Inflammatory macrophage treated with lipopolysaccharide for 1 hour (primary cell): ENCODE measurements around the gene VSIR.

ENCODE experiments used
- DNase-seq, 2 donors: peaks; one replicate each; pipeline ENCODE4 v3.0.0-alpha.2; 2020 to 2022

VSIR gene

DNA sequence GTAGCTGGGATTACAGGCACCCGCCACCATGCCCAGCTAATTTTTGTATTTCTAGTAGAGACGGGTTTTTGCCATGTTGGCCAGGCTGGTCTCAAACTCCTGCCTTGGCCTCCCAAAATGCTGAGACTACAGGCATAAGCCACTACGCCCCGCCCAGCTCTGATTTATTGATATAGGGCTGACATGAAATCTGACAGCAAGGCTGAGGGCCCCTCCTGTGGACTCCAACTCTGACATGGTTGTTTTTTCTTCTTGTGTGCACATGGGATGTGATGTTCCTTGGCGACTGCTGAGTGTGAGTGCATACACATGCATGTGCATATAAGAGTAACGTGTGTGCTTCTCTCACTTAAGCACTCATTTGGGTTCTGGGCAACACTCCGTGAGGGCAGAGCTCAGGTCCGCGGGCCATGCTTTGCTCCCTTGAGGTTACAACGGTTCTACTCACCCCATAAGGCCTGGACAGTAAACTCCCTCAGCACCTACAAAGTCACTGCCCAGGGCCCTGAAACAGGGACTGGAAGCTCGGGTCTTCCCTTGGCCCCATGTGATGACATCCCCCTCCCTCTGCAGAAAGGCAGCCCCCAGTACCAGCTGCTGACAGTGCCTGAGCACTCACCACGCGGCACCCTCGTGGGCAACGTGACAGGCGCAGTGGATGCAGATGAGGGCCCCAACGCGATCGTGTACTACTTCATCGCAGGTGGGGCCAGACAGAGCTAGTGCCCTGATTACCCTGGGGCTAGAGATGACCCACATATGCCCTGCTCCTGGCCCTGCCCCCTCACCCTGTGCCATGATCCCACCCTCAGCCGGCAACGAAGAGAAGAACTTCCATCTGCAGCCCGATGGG is 33.6 kb upstream of the VSIR start:
- peak in 1 of 2 donors; percentile 4 for DNase-seq

DNA sequence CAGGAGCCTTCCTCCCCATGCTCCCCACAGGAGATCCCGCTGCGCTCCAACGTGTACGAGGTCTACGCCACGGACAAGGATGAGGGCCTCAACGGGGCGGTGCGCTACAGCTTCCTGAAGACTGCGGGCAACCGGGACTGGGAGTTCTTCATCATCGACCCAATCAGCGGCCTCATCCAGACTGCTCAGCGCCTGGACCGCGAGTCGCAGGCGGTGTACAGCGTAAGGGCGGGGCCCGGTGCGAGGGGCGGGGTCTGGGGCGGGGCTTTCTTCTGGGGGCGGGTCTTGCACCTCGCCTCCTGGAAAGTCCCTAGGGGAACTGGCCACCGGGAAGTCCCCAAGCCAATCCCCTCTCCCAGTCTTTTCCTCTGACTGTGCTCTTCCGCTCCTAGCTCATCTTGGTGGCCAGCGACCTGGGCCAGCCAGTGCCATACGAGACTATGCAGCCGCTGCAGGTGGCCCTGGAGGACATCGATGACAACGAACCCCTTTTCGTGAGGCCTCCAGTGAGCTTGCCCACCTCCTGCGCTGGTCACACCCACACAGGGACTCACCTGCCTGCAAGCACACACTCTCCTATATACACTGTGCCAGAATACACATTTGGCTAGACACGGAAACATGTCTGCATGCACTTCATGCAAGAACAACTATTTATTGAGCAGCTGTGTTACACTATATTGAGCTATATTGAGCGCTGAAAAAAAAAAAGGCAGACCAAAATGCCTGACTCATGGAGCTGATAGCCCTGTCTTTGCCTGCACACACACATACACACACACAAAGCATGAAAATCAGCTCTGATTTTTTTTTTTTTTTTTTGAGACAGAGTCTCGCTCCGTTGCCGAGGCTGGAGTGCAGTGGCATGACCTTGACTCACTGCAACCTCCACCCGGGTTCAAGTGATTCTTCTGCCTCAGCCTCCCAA is 32.7 kb upstream of the VSIR start:
- DNase-seq: peak; percentile 82

DNA sequence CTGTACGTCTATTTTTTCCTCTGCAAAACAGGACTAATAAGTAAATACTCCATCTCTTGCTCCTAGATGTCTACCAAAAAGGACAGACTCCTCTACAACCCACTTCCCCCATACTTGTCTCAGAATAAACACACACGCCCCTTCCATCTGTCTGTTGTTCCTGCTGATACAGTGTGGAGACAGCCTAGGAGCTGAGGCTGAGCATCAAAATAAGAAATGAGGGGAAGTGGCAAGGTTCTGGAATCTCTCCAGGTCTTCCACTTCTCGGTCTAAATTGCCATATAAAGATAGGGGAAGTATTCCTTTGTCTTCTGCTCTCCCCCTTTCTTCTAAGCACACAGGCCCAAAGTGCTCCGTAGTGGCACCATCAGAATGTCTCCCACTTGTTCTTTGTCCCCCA is 30.8 kb upstream of the VSIR start:
- peak in 1 of 2 donors; percentile 48 for DNase-seq

DNA sequence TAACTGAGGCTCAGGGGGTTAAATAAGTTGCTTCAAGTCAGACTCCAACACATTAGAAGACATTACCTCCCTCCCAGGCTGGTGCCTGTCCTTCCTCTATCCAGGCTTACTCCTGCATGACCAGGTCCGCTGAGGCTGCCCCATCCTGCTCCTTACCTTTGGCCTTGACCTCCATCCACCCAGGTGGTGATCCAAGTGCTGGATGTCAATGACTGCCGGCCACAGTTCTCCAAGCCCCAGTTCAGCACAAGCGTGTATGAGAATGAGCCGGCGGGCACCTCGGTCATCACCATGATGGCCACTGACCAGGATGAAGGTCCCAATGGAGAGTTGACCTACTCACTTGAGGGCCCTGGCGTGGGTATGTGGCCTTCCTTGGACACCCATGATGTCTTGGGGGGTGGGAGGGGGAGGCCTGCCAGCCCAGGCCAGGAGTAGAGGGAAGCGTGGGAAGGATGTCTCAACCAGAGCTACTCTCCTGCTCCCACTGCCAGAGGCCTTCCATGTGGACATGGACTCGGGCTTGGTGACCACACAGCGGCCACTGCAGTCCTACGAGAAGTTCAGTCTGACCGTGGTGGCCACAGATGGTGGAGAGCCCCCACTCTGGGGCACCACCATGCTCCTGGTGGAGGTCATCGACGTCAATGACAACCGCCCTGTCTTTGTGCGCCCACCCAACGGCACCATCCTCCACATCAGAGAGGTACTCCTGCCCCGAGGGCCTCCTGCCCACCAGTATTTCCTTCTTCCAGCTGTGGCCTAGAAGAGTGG is 29.6 kb upstream of the VSIR start:
- no peak for DNase-seq

DNA sequence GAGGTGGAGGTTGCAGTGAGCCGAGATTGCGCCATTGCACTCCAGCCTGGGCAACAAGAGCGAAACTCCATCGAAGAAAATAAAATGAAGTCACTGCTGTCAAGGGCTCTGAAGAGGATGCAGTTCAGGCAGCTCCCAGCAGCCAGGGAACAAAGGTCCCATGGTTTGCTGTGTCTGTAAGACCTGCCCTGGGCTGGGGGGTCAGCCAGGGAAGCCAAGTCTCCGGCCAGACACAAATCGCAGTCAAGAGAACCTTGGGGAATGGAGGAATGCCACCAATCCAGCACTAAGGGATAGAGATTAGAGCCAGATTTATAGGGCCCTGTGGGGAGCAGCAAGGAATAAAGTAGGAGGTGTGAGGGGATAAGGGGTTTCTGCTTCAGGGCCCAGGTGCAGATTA is 28.9 kb upstream of the VSIR start:
- DNase-seq: no peak

DNA sequence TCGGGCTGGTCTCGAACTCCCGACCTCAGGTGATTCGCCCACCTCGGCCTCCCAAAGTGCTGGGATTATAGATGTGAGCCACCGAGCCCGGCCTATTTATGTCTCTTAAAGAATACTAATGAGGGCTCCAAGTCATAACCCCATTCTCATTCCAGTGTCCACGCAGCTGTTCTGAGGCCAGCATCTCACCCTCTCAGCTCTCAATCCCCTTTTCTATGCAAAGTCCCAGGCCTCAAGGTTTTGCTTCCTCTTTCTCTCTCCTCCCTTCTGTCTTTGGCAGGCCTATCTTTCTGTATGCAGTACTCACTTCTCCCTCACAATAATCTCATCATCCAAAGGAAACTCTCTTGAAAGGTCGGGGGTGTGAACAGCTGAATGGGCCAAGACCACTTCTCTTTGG is 28.0 kb upstream of the VSIR start:
- DNase-seq: no peak

DNA sequence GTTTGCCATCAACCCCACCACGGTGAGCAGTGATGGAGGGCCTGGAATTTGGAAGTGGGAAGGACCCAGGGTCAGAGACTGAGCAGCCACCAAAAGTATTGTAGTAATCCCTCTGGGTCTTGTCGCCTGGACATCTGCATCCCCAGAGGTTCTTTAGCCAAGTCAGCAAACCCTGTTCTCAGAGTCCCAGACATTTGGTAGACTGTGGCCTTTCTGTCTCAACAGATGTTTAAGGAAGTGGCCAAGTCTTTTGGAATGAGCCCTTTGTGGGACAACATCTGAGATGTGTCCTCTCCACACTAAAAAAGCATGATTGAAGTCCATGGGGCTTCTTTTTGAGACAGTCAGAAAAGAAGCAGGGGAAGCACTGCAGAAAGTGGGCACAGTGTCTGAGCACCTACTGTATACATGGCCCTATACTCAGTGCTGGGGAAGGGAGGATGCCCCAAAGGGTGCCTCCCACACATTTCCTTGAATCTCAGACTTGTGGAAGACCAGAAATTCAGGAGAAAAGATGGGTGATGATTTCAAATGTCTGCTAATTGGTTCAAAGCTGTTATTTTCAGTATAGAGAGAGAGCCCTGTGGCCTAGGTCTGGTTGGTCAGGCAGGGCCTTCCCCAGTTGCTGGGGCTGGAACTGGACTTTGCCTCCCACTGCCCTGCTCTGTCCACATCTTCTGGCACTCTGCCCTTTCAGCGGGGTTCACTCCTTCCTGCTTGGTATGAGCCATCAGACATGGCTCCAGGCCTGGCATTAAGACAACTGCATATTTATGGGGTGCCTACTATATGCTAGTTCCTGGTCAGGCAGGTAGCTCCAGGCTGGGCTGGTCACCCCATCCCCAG is 26.5 kb upstream of the VSIR start:
- peak in 1 of 2 donors; percentile 40 for DNase-seq

DNA sequence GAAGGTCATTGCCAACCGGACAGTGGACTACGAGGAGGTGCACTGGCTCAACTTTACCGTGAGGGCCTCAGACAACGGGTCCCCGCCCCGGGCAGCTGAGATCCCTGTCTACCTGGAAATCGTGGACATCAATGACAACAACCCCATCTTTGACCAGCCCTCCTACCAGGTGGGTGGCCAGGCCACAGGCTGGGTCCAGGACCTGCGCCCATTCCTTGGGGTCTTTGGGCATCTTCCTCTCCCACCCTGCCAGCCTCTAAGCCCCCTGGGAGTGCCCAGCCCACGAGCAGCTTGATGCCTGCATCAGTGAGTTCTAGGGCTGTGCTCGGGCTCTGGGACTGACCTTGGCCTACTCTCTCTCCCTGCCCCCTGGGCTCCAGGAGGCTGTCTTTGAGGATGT is 25.8 kb upstream of the VSIR start:
- no peak for DNase-seq

DNA sequence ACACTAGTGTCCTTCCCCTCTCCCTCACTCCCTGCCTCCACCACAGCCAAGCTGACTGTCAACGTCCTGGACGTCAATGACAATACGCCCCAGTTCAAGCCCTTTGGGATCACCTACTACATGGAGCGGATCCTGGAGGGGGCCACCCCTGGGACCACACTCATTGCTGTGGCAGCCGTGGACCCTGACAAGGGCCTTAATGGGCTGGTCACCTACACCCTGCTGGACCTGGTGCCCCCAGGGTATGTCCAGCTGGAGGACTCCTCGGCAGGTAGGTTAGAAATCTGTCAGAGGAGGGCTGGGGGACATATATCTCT is 24.9 kb upstream of the VSIR start:
- DNase-seq: no peak

DNA sequence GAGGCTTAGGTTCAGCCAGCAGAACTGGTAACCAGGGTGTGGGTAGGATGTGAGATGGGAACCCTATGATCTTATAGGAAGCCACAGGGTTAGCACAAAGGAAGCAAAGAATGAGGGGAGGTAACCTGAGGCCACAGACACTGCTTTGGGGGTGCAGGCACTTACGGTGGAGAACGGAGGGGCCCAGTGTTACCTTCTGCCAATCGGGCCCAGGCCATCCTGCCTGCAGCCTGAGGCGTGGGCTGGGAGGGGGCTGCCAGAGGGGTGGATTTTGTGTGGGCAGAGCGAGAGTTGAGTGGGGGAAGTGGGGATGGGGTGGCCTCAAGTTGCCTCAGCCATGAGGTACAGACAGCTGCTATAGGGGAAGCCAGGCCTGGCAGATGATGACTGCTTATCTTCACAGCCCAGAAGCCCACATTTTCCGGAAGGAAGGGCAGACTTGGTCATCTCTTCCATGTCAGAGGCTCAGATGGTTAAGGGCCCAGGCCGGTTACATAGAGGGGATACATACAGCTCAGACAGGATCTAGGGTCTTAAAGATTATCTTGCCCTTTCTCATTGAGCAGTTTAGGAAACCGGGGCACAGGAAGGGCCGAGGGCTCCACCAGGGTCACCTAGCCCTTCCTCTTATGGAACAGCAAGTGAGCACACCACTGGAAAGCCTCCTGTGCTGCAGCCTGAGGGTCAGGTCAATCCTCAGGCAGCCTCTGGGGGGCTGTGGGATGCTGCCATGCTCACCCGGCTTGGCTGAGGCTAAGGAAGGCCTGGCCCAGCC is 24.4 kb upstream of the VSIR start:
- peak in 1 of 2 donors; percentile 66 for DNase-seq

DNA sequence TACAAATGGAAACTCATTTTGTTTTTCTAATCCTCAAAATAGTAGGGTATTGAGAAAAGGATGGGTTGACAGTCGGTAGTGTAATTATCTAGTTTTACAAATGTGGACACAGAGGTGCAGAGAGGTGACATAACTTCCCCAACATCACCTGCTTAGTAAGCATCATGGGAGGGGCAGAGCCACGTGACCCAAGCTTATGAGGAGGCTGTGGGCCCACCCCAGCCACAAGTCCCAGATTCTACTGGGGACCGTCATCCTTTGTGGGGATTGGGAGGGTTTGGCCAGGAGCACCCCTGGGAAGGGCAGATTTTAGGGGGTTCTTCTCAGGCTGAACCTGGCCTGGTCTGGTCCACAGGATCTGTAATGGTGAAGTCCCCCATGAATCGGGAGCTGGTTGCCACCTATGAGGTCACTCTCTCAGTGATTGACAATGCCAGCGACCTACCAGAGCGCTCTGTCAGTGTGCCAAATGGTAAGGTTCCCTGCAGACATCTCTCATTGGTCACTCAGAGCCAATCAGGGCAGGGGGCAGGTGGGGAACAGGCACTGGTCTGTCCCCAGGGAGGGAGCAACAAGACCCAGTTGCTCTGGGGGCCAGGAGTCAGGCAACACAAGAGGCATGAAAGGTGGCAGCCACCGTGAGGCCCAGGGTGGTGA is 23.6 kb upstream of the VSIR start:
- DNase-seq: no peak

DNA sequence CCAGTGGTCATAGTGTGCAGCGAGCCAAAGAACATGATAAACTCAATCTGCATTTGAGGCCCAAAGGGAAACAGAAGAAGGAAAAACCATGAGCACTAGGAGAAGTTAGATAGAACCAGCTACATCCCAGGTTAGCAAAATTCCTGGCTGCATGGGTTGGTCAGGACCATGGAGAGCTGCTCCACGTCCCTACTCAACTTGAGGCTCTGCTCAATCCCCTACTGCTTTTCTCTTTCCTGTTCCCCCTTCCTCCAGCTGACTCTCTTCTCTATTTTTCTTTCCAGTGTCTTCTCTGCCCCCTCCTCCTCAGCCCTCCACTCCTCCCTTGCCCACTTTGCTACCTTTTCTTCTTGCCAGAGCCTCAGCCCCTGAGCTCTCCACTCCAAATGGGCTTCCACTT is 21.9 kb upstream of the VSIR start:
- DNase-seq: no peak

DNA sequence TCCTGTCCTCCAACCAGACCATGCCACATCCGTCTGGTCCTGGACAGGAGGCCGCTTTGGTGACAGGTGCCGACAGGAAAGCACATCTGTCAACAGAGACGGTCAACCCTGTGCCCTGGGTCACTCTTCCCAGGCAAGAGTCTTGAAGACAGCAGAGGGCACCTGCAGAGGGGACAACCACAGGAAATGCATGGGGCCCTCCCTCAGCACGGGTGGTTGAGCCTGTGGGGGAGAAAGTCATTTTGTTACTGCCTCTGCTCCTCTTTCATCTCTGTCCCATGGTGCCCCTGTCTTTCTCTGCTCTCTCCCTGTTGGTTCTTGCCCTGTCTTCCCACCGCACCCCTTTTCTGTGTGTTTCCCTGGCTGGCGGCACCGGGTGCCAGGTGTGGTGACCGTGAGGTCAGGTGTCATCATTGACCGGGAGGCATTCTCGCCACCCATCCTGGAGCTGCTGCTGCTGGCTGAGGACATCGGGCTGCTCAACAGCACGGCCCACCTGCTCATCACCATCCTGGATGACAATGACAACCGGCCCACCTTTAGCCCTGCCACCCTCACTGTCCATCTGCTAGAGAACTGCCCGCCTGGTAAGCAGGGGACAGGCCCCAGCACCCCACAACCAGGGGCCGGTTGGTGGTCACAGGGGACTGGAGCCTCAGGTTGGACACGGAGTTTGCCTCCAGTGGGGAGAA is 17.6 kb upstream of the VSIR start:
- DNase-seq: no peak

DNA sequence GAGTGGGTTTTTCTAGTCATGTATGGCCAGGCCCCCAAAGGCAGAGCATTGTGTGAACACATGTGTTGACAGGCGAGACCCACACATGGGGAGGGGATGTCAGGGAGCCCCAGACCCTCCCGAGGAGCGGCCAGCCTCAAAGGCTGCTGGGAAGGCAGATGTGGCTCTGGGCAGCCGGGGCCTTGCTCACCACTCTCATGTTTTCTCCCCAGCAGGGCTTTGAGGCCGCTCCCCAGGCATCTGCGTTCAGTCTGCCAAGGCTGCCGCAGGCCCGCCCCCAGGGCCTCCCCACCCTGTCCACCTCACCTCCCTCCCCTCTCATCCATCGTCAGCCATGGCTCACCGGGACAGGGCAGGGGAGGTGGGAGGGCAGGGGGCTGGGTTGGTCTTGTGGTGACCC is 16.6 kb upstream of the VSIR start:
- DNase-seq: no peak

DNA sequence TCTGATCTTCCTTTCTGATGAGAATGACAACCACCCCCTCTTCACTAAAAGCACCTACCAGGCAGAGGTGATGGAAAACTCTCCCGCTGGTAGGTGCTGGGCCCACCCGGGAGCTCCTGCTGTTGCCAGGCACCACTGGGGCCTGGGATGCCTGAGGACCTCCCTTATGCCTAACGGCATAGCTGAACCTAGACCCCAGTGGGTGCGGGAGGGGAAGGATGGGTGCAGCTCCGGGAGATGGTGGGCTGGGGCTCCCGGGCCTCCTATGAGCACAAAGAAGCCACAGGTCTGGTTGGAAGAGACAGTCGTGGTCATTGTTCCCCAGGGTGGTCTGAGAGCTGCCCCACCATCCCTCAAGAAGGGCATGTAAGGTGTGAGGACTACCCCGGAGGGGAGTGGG is 15.6 kb upstream of the VSIR start:
- DNase-seq: no peak

DNA sequence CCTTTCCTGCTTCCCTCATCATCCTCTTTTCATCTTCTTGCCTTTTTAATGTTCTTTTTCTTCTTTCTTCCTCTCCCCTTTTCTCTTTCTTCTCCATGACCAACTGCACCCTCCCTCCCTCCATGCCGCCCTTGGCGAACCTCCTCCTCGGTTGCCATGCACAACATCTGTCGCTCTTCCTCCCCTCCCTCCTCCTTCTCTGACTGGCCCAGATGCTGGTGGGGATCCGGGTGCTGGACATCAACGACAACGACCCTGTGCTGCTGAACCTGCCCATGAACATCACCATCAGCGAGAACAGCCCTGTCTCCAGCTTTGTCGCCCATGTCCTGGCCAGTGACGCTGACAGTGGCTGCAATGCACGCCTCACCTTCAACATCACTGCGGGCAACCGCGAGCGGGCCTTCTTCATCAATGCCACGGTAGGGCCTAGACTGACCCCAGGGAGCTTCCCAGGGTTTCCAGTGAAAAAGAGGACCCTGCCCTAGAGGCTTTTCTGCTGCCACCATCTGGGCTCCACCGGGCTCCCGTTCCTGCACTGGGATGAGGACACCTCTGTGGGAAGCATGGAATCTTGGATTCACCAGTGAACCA is 11.5 kb upstream of the VSIR start:
- DNase-seq: no peak

DNA sequence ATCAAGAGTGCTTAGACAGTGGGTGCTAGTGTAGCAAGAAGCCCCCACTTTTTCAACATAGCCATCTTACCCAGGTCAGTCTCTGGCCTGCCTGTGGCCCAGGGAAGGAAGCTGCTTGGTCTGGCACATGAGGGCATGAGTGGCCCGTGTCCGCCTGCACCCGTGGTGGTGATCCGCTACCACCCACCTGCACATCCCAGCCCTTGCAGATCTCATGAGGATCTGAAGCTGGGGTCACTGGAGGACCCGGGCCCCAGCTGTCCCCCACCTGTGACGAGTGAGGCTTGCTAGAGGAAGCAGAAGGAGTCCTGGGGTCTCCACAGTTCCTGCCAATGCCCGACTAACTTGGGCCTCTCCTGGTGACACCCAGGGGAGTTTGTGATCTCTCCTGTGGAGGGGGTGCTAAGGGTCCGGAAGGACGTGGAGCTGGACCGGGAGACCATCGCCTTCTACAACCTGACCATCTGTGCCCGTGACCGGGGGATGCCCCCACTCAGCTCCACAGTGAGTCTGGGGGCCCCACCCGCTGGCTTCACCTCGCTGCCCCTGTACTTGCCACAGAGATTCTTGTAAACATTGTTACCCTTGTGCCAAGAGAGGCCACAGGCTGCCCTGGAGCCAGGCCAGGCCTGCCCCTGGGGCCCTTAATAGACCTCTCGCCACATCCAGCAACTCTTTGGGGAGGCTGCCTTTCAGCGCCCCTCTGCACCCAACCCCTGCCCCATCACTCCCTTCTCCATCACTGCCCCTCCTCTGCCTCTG is 10.8 kb upstream of the VSIR start:
- DNase-seq: no peak

DNA sequence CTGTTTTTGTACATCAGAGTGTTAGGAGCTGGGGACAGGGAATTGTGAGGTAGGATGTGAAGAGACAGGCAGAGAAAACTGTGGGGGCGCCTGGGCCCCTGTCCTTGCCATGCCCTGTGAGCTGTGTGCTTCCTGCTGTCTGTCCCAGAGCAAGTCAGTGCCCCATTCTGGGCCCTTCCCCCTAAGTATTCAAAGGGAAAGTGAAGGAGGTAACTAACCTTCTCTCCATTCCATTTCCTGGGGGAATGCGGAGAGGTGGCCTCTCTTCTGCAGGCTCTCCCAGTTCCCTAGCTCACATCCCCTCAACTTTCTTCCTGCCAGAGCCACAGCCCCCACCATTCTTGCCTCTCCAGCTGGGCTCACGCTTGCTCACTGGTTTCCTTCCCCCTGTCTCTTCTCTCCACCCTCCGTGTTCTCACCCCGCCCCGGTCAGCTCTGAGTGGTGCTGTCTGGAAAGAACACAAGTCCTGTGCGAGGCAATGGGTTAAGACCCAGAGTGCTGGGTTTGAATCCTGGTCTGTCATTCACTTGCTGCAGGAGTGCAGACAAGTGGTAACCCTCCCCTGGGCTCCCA is 9.7 kb upstream of the VSIR start:
- DNase-seq: no peak
